ENCODE results near the gene CDH23.

GRCh38 chr10:71746344-71747037 lies 349.8 kb downstream of the CDH23 start:
- no peak for TF ChIP-seq CEBPB (IDR thresholded peaks at IDR 0.05; ENCODE audit: borderline replicate concordance in 1 of 2, low read depth in 2 of 2, low read length in 2 of 2)
- no peak for TF ChIP-seq CREB1 (IDR thresholded peaks at IDR 0.05; ENCODE audit: low read depth)
- no peak for TF ChIP-seq SP1 (IDR thresholded peaks at IDR 0.05; ENCODE audit: low read depth, low read length)
- no peak for TF ChIP-seq CHD4 (IDR thresholded peaks at IDR 0.05)
- TF ChIP-seq SREBF2 (IDR thresholded peaks at IDR 0.05; ENCODE audit: low read length) = no peak
- TF ChIP-seq, protein P1, sequence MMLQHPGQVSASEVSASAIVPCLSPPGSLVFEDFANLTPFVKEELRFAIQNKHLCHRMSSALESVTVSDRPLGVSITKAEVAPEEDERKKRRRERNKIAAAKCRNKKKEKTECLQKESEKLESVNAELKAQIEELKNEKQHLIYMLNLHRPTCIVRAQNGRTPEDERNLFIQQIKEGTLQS (IDR thresholded peaks at IDR 0.05; ENCODE audit: borderline replicate concordance, extremely low read depth, low read depth, low read length) = no peak
- TF ChIP-seq TARDBP (IDR thresholded peaks at IDR 0.05; ENCODE audit: borderline replicate concordance) = no peak
- TF ChIP-seq NFYA (IDR thresholded peaks at IDR 0.05; ENCODE audit: borderline replicate concordance, low read depth, low read length) = no peak

Data from GM12878 (cell line).